Prostate gland (tissue), 2 donors: Measurements from ENCODE around the gene EID2B.

Source experiments
- CTCF ChIP-seq, 4 experiments: fragments of 200-600 bp in 2 of 4; fragments of 450-650 bp in 2 of 4; sonication (generic) in 2 of 4; IDR thresholded peaks; 1 replicate in 3 of 4; 2 replicates in 1 of 4; pipeline ENCODE4 v1.5.1; 2016 to 2019; ENCODE audit warnings: antibody characterized with exemption in 4 of 4, mild to moderate bottlenecking in 2 of 4, moderate library complexity in 2 of 4
- POLR2A ChIP-seq: fragments of 450-650 bp; IDR thresholded peaks from one replicate; pipeline ENCODE4 v1.6.1; 2016; ENCODE audit warnings: antibody characterized with exemption, mild to moderate bottlenecking
- POLR2AphosphoS5 ChIP-seq: sonication (generic); formaldehyde crosslinking; IDR thresholded peaks from one replicate; pipeline ENCODE4 v1.6.1; 2017; ENCODE audit warnings: antibody characterized with exemption

- TF ChIP-seq POLR2AphosphoS5, result no peak
- TF ChIP-seq CTCF (IDR thresholded peaks at IDR 0.05), result no peak
- TF ChIP-seq POLR2A, result no peak
These were observed 22.2 kb upstream of the EID2B start for GRCh38 chr19:39554701-39555311.
